Measurements from ENCODE around the gene RBMS2.

GRCh38 chr12:56520048-56520447, 1.6 kb upstream of the RBMS2 start:
- TF ChIP-seq, protein P1, sequence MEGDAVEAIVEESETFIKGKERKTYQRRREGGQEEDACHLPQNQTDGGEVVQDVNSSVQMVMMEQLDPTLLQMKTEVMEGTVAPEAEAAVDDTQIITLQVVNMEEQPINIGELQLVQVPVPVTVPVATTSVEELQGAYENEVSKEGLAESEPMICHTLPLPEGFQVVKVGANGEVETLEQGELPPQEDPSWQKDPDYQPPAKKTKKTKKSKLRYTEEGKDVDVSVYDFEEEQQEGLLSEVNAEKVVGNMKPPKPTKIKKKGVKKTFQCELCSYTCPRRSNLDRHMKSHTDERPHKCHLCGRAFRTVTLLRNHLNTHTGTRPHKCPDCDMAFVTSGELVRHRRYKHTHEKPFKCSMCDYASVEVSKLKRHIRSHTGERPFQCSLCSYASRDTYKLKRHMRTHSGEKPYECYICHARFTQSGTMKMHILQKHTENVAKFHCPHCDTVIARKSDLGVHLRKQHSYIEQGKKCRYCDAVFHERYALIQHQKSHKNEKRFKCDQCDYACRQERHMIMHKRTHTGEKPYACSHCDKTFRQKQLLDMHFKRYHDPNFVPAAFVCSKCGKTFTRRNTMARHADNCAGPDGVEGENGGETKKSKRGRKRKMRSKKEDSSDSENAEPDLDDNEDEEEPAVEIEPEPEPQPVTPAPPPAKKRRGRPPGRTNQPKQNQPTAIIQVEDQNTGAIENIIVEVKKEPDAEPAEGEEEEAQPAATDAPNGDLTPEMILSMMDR (IDR thresholded peaks at IDR 0.05; ENCODE audit: insufficient read depth, low read depth, low read length): no peak
- no peak for TF ChIP-seq EZH2 (IDR thresholded peaks at IDR 0.05; ENCODE audit: insufficient read depth, low read length)

Data from astrocyte (in vitro differentiated cells and primary cell).